ENCODE data around the gene MCAT.

MCAT gene

DNA sequence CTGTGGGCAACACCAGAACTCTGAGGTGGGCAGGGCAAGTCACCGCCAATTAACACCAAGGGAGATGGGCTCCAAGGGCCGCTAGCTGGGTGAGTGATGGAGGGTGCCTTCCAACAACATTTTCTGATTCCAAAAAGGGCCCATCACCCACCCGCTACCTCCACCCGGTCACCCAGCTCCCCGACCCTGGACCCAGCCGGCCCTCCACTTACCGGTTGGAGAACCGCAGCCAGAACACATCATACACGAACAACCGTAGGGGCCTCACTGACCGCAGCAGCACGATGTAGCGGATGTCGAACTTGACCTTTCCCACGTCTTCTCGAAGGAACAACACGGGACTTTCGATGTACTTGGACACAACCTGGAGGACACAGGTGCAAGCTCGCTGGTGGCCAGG lies 29.0 kb upstream of the MCAT start:
- DNase-seq, result no peak

DNA sequence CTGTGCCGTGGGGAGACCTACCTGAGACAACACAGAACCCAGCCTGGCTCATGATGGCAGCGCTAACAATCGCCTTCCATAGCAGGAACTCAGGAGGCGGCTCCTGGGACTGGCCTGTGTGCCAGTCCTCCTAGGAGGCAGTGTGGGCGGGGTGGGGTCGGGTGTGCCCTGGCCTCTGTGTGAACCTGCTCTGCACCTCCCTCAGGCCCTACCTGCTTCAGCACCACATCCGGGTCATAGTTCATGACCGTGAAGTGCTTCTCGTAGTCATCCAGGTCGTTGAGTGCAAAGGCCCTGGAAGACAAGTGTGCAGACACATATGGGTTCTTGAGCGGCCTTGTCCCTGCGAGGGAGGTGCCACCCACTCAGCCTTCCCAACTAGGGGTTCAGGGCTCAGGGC lies 28.4 kb upstream of the MCAT start:
- DNase-seq, result no peak

DNA sequence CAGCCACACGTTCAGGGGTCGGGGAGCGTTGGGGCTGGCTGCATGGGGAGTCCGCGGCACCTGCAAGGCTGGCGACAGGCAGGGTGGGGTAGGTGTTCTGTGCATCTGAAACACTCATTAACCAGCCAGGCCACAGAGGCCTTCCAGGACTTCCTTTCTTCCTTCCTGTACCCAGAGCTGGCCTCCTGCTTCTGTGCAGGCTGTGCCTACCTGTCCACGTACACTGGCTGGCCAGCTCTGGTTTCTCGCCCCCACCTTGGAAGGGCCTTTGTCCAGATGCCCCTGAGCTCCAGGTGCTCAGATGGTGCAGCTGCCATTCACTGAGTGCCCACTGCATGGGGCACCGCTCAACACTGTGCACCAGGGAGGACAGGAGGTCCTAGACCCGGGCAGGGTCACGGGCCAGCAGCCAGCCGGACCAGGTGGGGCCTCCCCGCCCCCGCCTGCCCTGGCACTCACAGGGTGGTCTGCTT lies 27.9 kb upstream of the MCAT start:
- DNase-seq, result no peak

DNA sequence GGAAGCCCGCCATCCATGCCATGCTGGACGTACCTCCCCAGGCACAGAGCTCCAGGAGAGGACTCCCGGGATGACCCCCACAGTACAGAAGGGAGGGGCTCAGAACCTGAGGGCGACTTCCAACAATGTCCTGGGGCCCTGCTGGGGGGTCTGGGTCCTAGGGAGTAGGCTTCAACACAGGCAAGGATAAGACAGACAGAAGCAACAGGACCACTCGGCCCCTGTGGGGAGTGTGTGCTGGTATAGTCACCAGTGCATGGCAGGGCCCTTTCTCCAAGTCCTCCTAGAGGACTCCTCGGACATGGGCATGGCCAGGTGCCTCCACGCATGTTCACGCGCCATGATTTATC lies 26.9 kb upstream of the MCAT start:
- no peak for DNase-seq

DNA sequence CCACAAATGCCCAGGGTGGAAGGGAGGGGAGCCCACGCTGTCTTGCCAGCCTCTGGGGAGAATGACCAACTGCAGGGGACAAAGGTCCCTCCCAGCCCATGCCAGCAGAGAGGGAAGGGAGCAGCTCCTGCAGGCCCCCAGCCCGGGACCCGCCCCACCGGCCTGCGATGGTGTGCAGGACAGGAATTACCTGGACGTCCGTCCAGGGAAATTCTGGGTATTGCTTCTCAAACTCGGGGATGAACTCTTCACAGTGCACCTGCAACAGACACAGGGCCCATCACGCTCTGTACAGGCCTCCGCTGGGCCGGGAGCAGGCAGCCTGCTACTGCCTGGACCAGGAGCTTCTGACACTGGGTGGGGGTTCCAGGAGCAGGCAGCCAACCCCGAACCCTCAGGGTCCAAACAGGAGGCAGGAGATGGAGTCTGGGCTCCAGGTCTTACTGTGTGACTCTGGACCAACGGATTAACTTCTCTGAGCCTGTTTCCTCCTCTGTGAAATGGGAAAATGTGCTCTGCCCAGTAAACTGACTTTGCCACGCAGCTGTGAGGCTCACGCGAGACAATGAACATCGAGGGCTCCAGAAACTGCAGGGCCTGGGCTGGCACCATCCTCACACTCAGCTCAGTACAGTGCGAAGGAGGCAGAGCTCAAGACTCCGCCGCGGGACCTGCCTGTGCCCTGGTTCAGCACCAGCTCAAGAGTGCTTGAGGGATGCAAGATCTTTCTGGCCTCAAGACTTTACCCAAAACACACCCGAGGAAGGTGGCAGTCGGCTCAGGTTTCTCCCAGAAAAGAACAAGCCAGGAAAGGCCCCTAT lies 26.3 kb upstream of the MCAT start:
- no peak for DNase-seq

DNA sequence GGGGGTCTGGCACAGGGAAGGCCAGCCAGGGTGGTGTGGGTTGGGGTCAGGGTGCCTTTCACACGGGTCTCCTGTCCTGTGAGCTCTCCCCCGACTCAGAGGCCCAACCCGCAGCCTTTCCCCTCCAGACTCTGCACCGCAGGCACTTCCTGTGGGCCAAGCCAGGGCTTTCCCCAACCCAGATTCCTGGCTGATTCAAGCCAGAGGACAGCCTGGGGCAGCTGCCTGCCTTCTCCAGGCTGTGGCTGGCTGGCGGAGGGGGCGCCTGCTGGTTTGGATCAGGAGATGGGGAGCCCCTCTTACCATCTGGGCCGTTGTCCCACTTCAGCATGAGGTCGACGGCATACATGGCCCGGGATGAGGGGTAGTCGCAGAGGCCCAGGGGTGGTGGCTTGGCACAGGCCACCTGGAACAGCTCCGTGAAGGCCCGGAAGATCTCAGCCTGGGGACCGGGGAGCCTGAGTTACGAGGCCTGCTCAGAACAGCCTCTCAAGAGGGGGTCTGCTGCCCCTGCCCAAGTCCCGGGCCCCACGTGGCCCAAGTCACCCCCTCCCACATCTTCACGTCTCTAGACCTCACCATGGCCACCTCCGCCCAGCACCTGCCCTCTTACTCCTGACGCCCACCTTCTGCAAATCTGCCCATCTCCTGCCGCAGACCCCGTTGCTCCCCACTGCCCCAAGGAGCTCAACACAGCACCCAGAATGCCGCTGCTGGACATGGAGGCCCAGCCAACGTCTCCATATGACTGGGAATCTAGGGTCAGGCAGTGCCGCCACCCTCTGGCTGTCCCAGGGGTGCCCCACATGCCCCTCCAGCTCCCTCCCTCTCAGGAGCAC lies 25.5 kb upstream of the MCAT start:
- no peak for DNase-seq

DNA sequence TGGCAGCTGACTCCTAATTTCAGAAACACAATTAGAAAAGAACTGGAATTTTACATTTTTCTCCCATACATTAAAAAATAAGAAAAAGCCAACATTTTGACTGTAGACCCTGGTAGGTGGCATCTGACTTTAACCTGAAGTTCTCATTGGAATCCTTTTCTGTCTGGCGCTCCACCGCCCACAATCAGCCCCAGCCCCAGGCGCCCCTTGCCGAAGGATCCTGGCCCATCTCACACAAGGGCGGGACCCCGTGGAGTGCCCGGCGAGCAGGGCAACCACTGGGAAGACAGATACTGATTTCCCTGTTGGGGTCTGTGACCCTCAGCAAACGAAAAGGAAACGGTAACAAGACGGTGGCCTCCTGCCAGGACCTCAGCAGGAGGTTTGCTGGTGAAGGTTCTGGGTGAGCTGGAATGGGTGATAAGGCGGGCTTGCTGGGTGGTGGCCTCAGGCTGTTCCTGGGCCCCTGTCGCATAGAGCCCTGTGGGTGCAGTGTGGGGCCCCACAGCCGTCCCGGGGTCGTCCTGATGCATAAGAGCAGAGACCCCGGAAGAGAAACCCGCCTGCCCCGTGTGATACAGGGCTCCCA lies 23.9 kb upstream of the MCAT start:
- DNase-seq, result no peak

DNA sequence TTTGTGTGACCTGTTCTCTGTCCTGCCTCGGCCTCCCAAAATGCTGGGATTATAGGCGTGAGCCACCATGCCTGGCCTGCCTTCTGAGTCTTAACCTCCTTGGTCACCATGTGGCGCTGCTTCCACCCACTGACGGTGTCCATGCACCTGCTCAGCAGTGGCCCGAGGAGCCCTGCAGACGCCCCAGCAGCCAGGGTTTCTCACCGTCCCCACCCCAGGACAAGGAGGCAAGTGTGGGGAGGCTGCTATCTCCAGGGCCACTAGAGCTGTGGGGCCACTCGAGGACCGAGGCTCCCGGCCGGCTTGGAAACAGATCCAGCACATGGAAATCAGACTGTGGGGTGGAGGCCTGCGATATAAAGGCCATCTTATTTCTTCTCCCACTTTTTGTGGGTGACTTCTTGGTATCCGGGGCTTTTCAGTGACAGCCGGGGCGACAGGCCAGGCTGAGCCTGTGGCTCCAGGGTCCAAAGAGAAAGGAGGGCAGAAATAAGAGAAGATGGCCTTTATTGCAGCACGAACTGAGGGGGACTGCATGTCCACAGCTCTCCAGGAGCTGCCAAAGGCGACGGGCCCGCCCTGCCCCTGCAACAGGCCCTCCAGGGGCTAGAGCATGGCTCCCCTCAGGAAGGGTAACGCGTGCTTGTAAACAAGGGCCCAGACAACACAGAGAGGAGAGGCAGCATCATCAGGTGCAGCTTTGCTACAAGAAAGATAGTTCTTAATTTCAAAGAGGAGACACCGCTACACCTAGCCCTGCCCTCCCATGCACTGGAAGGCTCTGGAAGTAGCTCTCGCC lies 23.1 kb upstream of the MCAT start:
- DNase-seq, result no peak

DNA sequence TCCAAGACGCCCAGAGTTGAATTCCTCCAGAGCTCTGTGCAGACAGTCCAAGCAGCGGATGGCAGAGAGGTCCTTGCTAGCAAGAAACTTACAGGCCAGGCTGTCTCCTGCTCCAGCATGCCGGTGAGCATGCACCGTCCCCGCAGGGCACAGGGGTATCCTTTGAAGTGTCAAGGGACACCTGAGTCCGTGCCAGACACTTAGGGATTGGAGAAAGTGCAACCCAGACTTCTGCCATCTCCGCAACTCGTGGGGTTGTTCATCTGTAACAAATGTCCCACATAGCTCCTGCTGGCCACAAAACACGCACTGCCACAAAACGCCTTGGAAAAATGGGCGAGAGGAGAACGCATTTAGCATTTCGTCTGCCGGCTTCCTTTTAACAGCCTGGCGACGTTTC lies 21.4 kb upstream of the MCAT start:
- DNase-seq, result no peak

DNA sequence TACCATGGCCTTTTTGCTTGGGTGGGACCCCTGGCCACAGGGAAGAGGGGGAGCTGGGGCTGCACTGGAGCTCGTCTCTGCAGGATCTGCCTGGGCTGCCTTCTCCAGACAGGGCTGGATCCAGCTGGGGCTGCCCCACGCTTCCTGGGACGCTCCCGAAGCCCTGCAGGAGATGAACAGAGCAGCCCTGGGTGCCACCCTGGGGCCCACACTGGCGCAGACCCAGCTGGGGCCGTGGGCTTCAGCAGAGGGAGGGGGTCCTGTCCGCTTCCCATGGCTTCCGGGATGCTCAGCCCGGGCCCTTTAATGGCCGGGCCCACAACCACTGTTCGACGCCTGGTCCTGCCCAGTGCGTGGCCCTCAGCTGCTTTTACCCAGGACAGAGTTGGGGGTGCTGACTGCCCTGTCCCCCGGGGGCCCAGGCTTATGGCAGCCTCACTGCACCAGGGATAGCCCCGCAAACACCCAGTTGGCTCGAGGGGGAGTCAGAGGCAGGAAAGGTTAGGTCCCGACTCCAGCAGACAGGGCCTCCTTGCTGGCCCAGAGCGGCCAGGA lies 20.1 kb upstream of the MCAT start:
- DNase-seq, result no peak

DNA sequence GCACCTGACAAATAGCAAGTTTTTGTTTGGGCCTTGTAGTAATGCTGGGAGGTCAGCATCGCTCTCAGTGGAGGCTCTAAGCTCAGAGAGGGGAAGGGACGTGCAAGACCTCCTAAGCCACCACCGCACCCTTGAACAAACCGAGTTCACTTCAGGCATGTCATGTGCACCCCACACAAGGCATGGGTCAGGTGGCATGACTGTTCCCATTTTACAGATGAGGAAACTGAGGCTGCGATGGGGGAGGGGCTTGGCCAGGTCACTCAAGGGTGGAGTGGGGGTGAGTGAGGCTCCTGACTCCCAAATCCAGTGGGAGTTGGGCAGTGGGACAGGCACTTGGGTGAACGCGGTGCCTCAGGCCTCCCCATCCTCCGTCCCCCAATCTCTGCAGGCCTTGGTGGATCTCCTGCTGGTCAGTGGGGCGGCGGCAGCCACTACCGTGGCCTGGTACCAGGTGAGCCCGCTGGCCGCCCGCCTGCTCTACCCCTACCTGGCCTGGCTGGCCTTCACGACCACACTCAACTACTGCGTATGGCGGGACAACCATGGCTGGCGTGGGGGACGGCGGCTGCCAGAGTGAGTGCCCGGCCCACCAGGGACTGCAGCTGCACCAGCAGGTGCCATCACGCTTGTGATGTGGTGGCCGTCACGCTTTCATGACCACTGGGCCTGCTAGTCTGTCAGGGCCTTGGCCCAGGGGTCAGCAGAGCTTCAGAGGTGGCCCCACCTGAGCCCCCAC lies 19.4 kb upstream of the MCAT start:
- DNase-seq, result no peak

DNA sequence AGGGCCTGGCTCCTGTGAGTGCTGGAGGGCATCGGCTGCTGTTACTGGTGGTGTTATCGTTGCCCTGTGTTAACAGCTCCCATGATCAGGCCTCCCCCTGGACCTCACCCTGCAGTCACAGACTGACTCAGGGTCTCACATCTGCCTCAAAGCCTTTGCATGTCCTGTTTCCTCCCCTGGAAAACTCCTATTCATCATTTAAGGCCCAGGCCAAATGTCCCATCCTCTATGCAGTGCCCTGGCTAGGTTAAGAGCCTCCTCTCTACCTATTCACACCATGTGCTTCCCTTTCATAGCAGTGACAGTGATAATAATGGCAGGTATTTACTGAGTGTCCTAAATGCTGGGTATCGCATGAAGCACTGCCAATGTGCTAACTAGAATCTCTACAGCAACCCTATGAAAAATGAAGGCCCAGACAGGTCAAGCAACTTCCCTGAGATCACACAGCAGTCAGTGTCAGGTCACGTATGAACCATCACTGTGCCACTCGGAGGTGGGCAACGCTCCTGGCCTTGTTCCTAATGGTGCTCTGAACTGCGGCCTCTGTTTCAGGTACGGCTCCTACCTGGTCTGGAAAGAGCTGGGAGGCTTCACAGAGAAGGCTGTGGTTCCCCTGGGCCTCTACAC lies 17.4 kb upstream of the MCAT start:
- no peak for DNase-seq

DNA sequence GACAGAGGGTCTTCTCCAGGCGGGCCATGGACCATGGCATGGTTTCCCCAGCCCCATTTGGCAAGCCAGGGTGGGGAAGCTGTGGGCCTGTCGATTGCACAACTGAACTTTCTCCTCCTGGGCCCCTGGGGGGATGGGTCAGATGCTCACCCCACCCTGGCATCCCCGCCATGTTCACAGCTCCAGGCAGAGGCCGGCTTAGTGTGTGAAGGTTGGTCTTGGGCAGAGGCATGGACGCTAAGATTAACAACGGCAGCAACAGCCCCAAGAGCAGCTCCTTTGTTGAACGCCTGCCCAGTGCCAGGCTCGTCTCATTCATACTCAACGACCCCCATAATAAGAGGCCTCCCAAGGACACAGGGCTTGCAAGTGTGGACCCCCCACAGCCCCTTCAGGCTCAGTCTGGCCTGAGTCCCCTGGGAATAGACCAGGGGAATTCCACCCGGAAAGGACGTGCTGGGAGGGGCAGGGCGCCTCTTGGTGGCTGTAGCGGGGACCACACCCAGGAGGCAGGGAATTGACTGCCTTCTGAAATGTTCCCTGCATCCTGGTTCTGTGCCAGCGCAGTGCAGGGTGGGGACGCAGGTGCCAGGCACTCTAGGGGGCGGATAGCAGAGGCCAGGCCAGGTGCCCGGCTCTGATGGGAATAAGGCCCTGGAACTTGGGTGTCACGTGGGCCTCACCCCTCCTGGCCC lies 16.4 kb upstream of the MCAT start:
- no peak for DNase-seq

DNA sequence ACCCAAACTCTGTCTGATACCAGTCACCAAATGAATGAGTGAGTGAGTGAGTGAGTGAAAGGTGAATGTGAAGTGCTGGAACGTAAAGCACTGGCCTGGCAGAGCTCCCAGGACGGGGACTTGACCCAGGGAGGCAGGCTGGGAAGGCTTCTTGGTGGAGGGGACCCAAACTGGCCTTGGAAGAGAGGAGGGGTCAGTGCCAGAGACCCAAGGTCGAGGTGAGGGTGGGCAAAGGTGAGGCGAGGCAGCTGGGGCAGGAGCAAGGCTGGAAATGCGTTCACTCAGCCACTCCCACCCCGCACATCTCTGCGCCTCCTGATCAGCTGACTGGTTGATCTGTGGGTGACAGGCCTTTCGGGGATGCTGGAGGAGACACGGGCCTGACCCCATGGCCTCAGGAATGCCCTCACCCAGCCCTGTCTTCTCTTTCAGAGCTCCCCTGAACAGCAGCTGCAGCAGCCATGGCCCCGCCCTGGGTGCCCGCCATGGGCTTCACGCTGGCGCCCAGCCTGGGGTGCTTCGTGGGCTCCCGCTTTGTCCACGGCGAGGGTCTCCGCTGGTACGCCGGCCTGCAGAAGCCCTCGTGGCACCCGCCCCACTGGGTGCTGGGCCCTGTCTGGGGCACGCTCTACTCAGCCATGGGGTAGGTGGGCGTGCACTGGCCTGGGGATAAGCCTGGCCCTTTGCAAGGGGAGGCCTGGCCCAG lies 15.7 kb upstream of the MCAT start:
- DNase-seq, result no peak

DNA sequence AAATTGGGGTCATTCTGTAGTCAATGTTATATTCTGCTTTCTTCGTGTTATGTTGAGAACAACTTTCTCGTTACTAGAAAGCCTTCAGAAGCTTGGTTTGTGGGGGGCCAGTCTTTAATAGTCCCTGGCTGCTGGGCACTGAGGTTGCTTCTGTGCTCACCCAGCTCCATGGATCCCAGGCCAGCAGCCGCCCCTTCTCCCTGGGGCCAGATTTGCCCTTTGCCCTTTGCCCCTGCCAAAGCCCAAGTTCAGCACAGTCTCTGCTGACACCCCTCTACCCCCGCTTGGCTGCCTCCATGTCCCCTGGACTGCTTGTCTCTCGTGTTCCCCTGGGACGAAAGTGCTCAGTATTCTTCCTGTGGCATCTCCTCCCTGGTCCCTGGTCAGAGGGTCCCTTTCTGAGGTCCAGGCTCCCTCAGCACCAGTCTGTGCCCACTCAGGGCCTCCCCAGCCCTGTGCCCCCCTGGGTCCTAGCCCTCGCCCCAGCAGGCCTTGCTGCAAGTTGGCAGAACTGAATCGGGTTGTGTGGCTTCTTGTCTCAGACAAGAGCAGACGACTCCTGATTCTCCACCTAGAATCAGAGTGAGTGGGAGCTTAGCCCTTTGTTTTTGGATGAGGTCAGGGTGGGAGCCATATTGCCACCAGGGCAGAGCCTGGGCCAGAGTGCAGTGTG lies 14.8 kb upstream of the MCAT start:
- no peak for DNase-seq

DNA sequence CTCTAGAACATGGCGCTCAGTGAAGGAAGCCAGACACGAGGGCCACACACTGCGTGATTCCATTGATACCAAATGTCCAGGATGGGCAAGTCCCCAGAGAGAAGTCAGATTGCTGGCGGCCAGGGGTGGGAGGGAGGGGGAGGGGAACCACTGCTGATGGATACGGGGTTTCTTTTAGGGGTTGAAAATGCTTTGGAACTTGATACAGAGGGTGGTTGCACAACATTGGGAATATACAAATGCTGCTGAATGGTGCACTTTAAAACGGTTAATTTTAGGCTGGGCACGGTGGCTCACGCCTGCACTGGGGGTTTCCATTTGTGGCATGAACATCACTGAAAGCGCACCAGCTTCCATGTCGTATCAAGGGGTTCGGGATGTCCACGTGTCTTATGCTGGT lies 13.2 kb upstream of the MCAT start:
- no peak for DNase-seq

DNA sequence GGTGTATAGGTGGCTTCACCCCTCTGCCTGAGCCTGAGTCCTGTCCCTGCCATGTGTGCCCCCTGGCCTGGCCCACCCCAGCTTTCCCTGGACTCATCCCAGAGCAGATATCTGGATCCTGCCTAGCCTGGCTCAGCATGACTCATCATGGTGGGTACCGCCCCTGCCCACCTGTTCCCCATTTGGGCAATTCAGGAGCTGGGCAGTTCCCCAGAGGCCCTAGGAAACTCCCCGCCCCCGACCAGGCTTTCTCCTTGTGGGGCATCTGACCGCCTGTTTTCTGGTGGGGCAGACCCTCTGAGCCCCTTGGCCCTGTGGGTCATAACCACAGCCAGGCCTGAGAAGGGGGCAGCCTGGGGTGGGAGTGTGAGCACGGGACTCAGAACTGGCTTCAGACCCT lies 12.6 kb upstream of the MCAT start:
- DNase-seq, result no peak

DNA sequence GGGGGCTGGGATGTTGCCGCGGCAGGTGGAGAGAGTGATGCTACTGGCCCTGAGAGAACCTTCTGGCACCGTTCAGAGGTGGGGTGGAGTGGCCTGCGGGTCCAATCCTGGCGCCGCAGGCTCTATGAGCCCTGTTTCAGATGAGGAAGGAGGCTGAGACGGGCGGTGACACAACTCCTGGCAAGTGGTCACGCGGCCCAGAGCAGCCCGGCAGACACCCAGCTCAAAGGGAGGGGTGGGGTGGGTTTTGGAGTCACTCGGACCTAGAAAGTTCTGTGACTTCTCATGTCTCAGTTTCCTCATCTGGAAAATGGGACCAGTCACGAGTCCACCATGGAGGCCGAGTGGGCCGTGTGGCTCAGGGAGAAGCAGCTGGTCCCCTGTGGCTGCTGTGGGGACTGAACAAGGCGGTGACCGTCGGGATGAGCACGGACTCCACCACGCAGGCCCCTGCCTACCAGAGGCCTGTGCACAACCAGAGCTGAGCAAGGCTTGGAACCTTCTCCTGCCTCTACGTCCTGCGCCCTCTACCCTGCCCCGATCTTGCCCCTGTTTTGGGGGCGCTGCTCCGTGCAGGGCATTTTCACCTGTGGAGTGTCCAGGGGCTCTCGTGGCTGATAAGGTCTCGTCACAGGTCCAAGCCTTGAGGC lies 11.8 kb upstream of the MCAT start:
- DNase-seq, result no peak

DNA sequence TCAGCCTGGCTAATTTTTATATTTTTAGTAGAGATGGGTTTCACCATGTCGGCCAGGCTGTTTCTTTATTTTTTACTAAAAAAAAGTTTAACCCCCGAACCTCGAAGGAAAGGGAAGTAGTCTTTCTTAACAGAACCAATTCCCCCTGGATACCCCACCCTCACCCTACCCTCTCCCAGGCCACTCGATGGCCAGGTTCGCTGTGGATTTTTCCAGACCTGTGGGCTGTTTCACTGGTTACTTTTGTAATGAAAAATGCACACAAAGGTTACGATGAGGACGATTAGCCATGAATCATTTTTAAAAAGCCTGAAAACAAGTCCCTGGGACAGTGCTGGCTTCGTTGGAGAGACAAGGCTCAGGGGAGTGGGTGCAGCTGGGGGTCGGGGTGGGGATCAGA lies 10.7 kb upstream of the MCAT start:
- DNase-seq, result no peak
